HG03280 (cell line): ENCODE measurements around the gene INSM2.
A peak's percentile ranks its signal among the peaks of the same experiment; 100 is the strongest.

ENCODE experiments used
- ATAC-seq: cut with Tn5 transposase; IDR thresholded peaks from one replicate; pipeline ENCODE4 v1.9.1; 2021; ENCODE audit warnings: mild to moderate bottlenecking, moderate library complexity; ENCODE audit not compliant: unreplicated experiment

INSM2 gene

GRCh38 chr14:35533357-35534207 is at the start of gene INSM2:
Gene INSM2, plus strand, starts transcription at chr14:35534164. Its CDS starts 89 bp downstream, at chr14:35534253.
- peak; percentile 74 for ATAC-seq

- ATAC-seq, result no peak
Measured at GRCh38 chr14:35492569-35493014, 41.4 kb upstream of the INSM2 start.

- ATAC-seq, result no peak
Measured at GRCh38 chr14:35495278-35495677, 38.7 kb upstream of the INSM2 start.

GRCh38 chr14:35499180-35499579 is 34.8 kb upstream of the INSM2 start:
- ATAC-seq, result no peak

GRCh38 chr14:35503646-35504045 is 30.3 kb upstream of the INSM2 start:
- no peak for ATAC-seq

- no peak for ATAC-seq
Measured at GRCh38 chr14:35504260-35504659, 29.7 kb upstream of the INSM2 start.

- no peak for ATAC-seq
Measured at GRCh38 chr14:35506461-35506860, 27.5 kb upstream of the INSM2 start.

- no peak for ATAC-seq
Measured at GRCh38 chr14:35506927-35507326, 27.0 kb upstream of the INSM2 start.

GRCh38 chr14:35509846-35510245 is 24.1 kb upstream of the INSM2 start:
- no peak for ATAC-seq

GRCh38 chr14:35512765-35513164 is 21.2 kb upstream of the INSM2 start:
- no peak for ATAC-seq

GRCh38 chr14:35515916-35516315 is 18.0 kb upstream of the INSM2 start:
- no peak for ATAC-seq

GRCh38 chr14:35519986-35520385 is 14.0 kb upstream of the INSM2 start:
- no peak for ATAC-seq

GRCh38 chr14:35525695-35526094 is 8.3 kb upstream of the INSM2 start:
- no peak for ATAC-seq

- no peak for ATAC-seq
Measured at GRCh38 chr14:35526962-35527361, 7.0 kb upstream of the INSM2 start.

GRCh38 chr14:35531960-35532747 is 1.8 kb upstream of the INSM2 start:
- no peak for ATAC-seq

GRCh38 chr14:35532783-35533356 is 1.1 kb upstream of the INSM2 start:
- no peak for ATAC-seq

- ATAC-seq, result peak; percentile 9
Measured at GRCh38 chr14:35534208-35534872, 376 bp downstream of the INSM2 start.

- ATAC-seq, result peak; percentile 71
Measured at GRCh38 chr14:35534873-35535482, 1.0 kb downstream of the INSM2 start.

- no peak for ATAC-seq
Measured at GRCh38 chr14:35535483-35536112, 1.6 kb downstream of the INSM2 start.

- no peak for ATAC-seq
Measured at GRCh38 chr14:35539969-35540368, 6.0 kb downstream of the INSM2 start.
